Dendritic cell treated with granulocyte-macrophage colony-stimulating factor and Interleukin-4, amounts not matched to agents 40 ng/mL and 50 ng/mL, for 4 days (primary cell): ENCODE measurements around the gene MS4A14.

Experiments
- H3K27ac Mint-ChIP-seq: one replicate; pipeline ENCODE4 v1.8.0; 2022; ENCODE audit warnings: mild to moderate bottlenecking, mixed read lengths
- H3K27me3 Mint-ChIP-seq: one replicate; pipeline ENCODE4 v1.8.0; 2022; ENCODE audit warnings: mild to moderate bottlenecking, mixed read lengths
- H3K36me3 Mint-ChIP-seq: one replicate; pipeline ENCODE4 v1.8.0; 2022; ENCODE audit warnings: low read depth, mixed read lengths
- H3K4me1 Mint-ChIP-seq: one replicate; pipeline ENCODE4 v1.8.0; 2022; ENCODE audit warnings: low read depth, mixed read lengths
- H3K4me3 Mint-ChIP-seq: one replicate; pipeline ENCODE4 v1.8.0; 2022; ENCODE audit warnings: mild to moderate bottlenecking, moderate library complexity, mixed read lengths
- H3K9me3 Mint-ChIP-seq: one replicate; pipeline ENCODE4 v1.8.0; 2022; ENCODE audit warnings: mixed read lengths
- intact Hi-C: fragments of 100-400 bp; cut with micrococcal nuclease; formaldehyde crosslinking; loops from one replicate; pipeline ENCODE4 v1.15.0; 2022

MS4A14 gene

DNA sequence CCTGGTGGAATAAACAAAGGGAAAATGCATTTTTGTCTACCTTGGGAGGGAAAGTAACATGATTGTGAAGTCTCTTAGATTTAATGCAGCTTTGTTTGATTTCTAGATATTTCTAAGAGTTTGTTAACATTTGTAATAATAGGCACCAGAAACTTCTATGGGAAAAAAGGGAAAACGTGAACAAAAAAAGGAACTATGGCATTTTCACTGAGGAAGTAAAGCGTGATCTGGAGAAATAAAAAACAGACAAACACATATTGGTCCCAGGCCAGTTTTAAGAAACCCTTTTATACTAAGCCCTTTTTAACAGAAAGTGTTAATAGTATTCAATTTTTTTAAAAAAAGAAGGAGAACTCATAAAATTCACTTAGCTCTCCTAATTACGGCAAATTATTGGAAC lies 24.9 kb upstream of the MS4A14 start:
- peak overlapping the region; percentile 66 for H3K27ac Mint-ChIP-seq
- H3K27me3 Mint-ChIP-seq = no peaks in the 10 kb centered on the region
- H3K9me3 Mint-ChIP-seq = peaks cover 19% of the 10 kb centered on the region
- no peak overlapping the region for H3K4me3 Mint-ChIP-seq
- peaks cover 22% of the 10 kb centered on the region for H3K36me3 Mint-ChIP-seq
- intact Hi-C loops = no loop called here
- peaks cover 59% of the 10 kb centered on the region for H3K4me1 Mint-ChIP-seq

DNA sequence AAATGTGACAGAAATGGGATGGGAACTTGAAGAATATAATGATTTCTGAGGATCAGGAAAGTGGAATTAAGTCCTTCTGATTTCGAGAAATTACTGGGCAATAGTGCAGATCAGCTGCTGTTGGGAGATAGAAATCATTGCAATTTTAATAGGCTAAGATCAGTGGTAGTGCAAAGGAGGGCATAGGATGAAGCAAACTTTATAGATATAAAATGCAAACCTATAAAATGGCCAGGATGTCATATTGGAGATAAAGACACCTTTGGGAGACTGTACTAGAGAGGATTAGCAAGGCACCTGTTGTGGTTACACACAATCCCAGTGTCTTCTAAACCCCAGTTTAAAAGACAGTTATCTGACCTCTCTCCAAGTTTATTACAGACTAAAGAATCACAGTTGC lies 24.4 kb upstream of the MS4A14 start:
- Mint-ChIP-seq H3K27ac (peak overlapping the region; percentile 66), H3K27me3 (no peaks in the 10 kb centered on the region), H3K4me3 (no peak overlapping the region), H3K4me1 (peaks cover 64% of the 10 kb centered on the region), H3K9me3 (peaks cover 19% of the 10 kb centered on the region), H3K36me3 (peaks cover 27% of the 10 kb centered on the region)
- intact Hi-C loops = no loop called here

DNA sequence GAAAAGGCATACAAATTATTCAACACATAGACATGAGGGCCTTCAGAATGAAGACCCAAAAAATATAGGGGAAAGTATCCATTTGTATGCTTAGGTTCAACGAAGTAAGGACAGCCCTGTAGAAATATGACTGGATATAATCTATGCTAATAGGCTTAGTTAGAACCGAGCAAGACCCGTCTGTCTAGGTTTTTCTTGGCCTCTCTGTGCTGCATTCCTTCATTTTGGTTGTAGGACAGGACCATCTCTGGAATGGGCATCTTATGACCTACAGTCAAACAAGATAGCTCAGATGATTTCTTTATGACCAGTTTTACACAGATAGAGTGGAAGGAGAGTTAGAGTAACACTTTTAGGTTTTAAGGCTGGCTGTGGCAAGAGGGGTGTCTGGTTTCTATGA lies 23.5 kb upstream of the MS4A14 start:
- no peak overlapping the region for H3K4me3 Mint-ChIP-seq
- H3K4me1 Mint-ChIP-seq = peaks cover 68% of the 10 kb centered on the region

DNA sequence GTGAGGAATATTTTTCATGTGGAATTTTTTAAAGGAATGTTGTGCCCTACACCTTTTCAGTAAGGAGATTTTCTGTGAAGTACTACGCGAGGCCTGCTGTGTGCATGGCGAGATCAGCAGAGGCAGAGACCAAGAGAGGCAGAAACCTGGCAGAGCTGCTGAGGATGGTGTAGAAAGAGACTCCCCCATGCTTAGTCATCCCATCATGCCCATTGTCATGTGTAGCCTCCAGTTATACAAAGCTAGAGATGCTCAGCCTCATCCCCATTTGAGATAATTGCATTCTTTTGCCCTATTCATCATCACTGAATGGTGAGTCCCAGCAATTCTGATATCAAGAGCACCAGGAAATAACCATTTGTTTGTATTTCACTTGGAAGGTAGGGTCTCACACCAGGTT lies 20.9 kb upstream of the MS4A14 start:
- no peak overlapping the region for H3K27ac Mint-ChIP-seq
- intact Hi-C loops = no loop called here
- H3K9me3 Mint-ChIP-seq = no peaks in the 10 kb centered on the region
- no peaks in the 10 kb centered on the region for H3K27me3 Mint-ChIP-seq
- peaks cover 81% of the 10 kb centered on the region for H3K4me1 Mint-ChIP-seq
- peaks cover 29% of the 10 kb centered on the region for H3K36me3 Mint-ChIP-seq
- H3K4me3 Mint-ChIP-seq = no peak overlapping the region

More for the DNA sequence above, 23.5 kb upstream of the MS4A14 start:
- no peaks in the 10 kb centered on the region for H3K27me3 Mint-ChIP-seq
- peak overlapping the region; percentile 5 for H3K27ac Mint-ChIP-seq
- peaks cover 22% of the 10 kb centered on the region for H3K36me3 Mint-ChIP-seq
- H3K9me3 Mint-ChIP-seq = peaks cover 17% of the 10 kb centered on the region
- intact Hi-C loops = no loop called here

DNA sequence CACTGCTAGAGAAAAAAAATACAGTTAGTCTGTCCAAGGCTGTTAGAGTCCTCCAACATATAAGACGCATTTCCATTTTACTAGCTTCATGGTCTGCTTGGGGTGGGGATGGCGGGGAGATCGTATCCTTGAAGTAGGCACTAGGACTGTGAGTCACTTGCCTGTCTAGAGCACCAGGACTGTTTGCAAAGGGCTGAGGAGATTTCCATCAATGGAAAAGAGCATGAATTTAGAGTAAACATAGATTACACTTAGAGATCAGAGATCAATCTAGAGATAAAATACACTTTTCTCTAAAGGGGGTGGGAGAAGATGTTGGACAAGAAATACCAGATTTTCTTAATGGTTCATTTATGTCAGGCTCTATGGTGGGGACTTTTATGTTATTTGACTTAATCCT lies 19.7 kb upstream of the MS4A14 start:
- peaks cover 81% of the 10 kb centered on the region for H3K4me1 Mint-ChIP-seq
- H3K27ac Mint-ChIP-seq = peak overlapping the region; percentile 93
- no peaks in the 10 kb centered on the region for H3K9me3 Mint-ChIP-seq
- peaks cover 42% of the 10 kb centered on the region for H3K36me3 Mint-ChIP-seq
- intact Hi-C loops = no loop called here
- no peaks in the 10 kb centered on the region for H3K27me3 Mint-ChIP-seq
- H3K4me3 Mint-ChIP-seq = no peak overlapping the region

DNA sequence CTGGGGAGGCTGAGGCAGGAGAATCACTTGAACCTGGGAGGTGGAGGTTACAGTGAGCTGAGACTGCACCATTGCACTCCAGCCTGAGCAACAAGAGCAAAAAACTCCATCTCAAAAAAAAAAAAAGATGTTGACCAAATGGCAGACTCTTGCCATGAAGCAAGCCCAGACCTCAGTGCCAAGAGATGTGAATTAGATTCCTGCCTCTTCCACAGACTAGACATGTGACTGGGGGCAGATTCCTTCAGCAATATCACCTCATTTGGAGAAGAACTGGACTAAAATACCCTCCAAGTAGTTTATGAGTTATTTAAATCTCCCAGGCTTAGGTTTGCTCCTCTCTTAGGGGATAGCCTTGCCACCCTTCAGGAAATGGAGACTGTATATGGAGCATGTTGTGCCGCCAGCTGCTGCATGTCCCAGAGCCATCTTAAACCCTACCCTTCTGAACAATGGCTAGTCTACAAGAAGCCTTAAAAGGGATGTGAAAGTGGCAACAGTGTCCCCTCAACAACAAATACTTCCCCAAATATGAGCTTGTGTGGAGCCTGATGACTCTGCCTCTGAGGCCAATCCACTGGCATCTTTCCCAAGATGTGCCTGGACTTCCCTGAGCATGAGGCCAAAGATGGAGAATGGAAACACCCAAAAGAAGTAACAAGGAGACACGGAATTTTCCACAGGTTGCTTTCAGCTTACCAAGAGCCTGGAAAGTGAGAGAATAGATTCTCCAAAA lies 18.7 kb upstream of the MS4A14 start:
- Mint-ChIP-seq H3K4me3 (peak overlapping the region; percentile 96), H3K27ac (peak overlapping the region; percentile 93)
- intact Hi-C loops = loop anchor here (1.0 kb wide), 2 partner anchors 13 to 19 kb away; partner anchors contain the start of gene MS4A14

DNA sequence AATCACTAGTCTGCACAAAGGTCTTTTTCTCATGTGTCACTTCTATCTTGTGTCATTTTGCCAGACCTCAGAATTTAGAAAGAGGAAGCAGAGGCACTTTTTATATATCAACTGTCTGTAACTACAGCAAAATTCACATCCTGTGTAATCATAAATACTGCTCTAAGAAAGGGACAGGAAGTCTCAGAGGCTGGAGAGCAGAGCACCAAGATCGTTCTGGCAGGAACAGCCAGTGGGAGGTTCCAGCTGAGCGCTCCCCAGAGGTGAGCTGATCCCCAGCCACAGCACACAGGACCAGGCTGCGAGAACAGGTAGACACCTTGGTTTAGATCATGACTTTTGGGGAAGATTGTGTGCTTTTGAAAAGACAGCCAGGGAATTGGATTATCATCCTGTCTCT lies 17.9 kb upstream of the MS4A14 start, which contains the start of gene MS4A7:
Gene MS4A7, plus strand, starts transcription at position 179 of the 400 bp plus-strand sequence. CDS start 4,610 bp downstream, outside the sequence.
- H3K27ac Mint-ChIP-seq = peak within 1 kb of the TSS; percentile 93
- peaks cover 59% of the 10 kb centered on the region for H3K36me3 Mint-ChIP-seq
- H3K4me1 Mint-ChIP-seq = peaks cover 79% of the 10 kb centered on the region
- intact Hi-C loops = loop anchor here (1.0 kb wide), 2 partner anchors 14 to 18 kb away; partner anchors contain the start of gene MS4A14
- H3K9me3 Mint-ChIP-seq = no peaks in the 10 kb centered on the region
- no peaks in the 10 kb centered on the region for H3K27me3 Mint-ChIP-seq
- H3K4me3 Mint-ChIP-seq = peak within 1 kb of the TSS; percentile 96

More for the DNA sequence above, 18.7 kb upstream of the MS4A14 start:
- H3K36me3 Mint-ChIP-seq = peaks cover 52% of the 10 kb centered on the region
- H3K9me3 Mint-ChIP-seq = no peaks in the 10 kb centered on the region
- no peaks in the 10 kb centered on the region for H3K27me3 Mint-ChIP-seq
- peaks cover 82% of the 10 kb centered on the region for H3K4me1 Mint-ChIP-seq

DNA sequence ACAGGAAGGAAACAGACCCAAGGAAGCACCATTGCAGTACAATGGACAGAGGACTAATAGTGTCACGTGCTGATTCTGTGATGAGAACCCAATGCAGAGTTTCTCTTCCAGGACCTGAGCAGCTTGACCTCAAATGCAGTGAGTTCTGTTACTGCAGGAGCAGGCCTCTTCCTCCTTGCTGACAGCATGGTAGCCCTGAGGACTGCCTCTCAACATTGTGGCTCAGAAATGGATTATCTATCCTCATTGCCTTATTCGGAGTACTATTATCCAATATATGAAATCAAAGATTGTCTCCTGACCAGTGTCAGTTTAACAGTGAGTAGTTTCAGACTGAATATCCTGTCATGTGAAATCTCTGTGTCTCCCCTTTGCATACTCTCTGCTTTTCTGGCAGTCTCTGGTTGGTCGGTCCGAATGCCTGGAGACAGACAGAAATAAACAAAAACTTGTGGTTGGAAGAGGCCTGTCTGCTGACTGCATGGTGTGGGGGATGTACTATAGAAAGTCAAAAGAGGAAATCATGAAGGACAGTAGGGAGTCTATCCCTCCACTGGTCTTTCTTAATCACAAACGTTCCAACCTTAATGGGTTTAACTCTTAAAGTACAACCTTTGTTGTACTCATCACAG lies 6.9 kb upstream of the MS4A14 start:
- intact Hi-C loops = no loop called here
- Mint-ChIP-seq H3K36me3 (peaks cover 100% of the 10 kb centered on the region), H3K27me3 (no peaks in the 10 kb centered on the region), H3K27ac (peak overlapping the region; percentile 81), H3K4me3 (no peak overlapping the region), H3K9me3 (no peaks in the 10 kb centered on the region), H3K4me1 (peaks cover 73% of the 10 kb centered on the region)

DNA sequence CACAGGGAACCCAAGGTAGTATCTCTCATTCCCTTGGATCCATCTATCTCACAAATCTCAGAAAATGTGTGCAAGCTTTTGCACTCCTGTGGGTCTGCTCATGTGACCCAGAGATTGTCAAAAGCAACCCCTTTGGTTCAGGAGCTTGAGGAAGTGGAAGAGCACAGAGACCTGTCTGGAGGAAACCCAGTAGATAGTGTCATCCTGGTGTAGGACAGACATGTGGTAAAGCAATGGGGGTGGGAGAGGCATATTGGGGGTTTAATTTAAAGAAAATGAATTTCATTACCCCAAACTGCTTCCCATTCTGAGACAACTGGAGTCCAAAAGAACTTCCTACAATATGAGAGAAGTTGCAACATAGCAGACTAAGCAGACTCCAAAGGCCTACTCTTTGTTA lies 5.8 kb upstream of the MS4A14 start:
- peaks cover 74% of the 10 kb centered on the region for H3K4me1 Mint-ChIP-seq
- intact Hi-C loops = no loop called here
- H3K36me3 Mint-ChIP-seq = peaks cover 98% of the 10 kb centered on the region
- H3K4me3 Mint-ChIP-seq = no peak overlapping the region
- H3K27ac Mint-ChIP-seq = peak overlapping the region; percentile 81
- no peaks in the 10 kb centered on the region for H3K27me3 Mint-ChIP-seq
- H3K9me3 Mint-ChIP-seq = no peaks in the 10 kb centered on the region

DNA sequence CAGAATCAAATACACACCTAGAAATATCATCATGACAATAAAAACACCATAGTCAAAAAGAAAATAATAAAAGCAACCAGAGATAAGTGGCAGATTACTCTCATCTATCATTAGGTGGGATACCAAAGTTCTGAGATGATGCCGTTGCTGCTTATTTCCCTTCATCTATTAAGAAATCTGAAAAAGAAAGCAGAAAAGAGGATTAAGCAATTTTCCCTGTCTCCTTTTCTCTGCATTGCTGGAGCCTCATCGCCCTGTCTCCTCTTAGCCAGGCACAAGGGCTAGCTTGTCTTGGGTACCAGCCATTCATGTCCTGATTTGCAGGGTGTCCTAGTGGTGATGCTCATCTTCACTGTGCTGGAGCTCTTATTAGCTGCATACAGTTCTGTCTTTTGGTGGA lies 3.9 kb upstream of the MS4A14 start:
- intact Hi-C loops = no loop called here
- Mint-ChIP-seq H3K4me3 (no peak overlapping the region), H3K27me3 (no peaks in the 10 kb centered on the region), H3K27ac (peak overlapping the region; percentile 29), H3K36me3 (peaks cover 84% of the 10 kb centered on the region), H3K9me3 (no peaks in the 10 kb centered on the region), H3K4me1 (peaks cover 75% of the 10 kb centered on the region)

DNA sequence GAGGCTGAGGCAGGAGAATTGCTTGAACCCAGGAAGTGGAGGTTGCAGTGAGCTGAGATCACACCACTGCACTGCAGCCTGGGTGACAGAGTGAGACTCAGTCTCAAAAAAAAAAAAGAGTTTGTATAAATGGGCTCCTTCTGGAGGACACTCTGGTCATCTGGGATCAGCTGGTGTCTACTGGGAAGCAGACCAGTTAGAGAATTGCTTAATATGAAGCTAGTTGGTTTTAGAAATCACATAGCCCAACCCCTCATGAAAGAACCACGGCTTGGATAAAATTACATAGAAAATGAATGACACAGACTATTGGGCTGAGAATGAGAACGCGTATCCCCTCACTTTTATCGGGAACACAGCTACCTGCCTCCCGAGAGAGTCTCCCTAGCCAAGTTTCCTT lies 3.2 kb upstream of the MS4A14 start:
- intact Hi-C loops = no loop called here
- H3K4me1 Mint-ChIP-seq = peaks cover 74% of the 10 kb centered on the region
- no peak overlapping the region for H3K4me3 Mint-ChIP-seq
- no peaks in the 10 kb centered on the region for H3K9me3 Mint-ChIP-seq
- H3K27ac Mint-ChIP-seq = peak overlapping the region; percentile 29
- H3K27me3 Mint-ChIP-seq = no peaks in the 10 kb centered on the region
- peaks cover 84% of the 10 kb centered on the region for H3K36me3 Mint-ChIP-seq

DNA sequence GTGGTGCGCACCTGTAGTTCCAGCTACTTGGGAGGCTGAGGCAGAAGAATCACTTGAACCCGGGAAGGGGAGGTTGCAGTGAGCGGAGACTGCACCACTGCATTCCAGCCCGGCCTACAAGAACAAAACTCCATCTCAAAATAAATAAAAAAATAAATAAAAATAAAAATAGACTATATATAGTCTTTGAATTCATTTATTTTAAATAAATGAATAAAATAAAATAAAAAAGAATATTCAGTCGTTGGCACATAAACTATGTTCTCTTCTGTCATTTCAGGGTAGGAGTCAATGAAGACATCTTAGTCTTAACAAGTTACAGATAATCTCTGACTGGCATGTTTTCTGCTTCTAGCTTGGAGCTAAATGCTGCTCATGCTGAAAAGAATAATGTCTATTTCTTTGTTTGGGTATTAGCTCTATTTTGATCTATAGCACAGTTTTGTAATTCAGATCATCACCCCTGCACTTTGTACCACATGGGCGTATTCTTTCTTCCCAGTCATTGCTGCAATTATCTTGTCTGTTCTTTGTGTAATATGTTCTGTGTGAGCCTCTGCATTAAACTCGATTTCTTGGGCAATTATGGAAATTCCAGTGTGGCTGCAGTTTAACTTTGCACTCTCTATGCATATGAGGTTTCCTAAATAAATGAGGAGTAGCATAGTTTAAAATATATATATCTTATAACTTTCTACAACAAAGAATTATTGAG lies 1.4 kb upstream of the MS4A14 start:
- Mint-ChIP-seq H3K4me1 (peaks cover 65% of the 10 kb centered on the region), H3K27me3 (no peaks in the 10 kb centered on the region)

DNA sequence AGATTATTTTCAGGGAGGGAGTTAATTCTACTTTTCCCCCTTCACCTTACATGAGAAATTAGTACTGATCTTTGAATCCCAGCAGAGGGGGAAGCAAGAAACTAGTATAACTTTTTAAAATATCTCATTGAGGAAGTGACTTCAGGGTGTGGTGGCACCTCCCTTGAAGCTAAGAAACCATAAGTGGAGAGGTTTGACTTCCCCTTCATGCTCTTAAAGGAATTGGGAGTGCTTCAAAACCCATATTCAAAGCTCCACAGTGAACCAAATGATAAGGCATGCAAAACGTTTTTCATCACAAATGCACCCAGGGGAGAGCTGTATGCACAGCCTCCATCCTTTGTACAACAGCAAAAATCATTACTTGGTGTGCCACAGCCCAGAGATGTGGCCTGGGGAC lies 540 bp downstream of the MS4A14 start:
- intact Hi-C loops = loop anchor here (1.0 kb wide), 2 partner anchors 18 to 32 kb away; partner anchors contain the start of gene MS4A7

More for the DNA sequence above, 1.4 kb upstream of the MS4A14 start:
- peaks cover 84% of the 10 kb centered on the region for H3K36me3 Mint-ChIP-seq
- H3K27ac Mint-ChIP-seq = peak overlapping the region; percentile 60
- intact Hi-C loops = no loop called here
- H3K4me3 Mint-ChIP-seq = no peak overlapping the region
- H3K9me3 Mint-ChIP-seq = no peaks in the 10 kb centered on the region

DNA sequence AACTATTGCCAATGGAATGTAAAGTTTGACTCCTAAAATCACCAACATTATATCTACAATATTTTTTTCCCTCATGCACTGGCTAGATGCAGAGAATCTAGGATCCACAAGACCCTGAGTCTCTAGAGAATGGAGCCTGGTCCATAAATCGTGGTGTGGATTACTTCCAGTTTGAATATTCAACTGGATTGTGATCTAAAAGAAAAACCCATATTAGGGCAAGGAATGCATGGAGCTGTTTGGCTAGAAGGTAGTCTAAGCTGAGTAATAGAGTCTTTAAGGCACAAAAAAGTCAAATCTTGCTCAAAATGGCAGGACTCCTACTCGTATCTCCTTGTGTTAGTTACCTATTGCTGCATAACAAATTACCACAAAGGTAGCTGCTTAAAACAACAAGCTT lies 23.8 kb downstream of the MS4A14 start:
- Mint-ChIP-seq H3K27ac (no peak overlapping the region), H3K4me3 (no peak overlapping the region), H3K27me3 (no peaks in the 10 kb centered on the region), H3K9me3 (peaks cover 52% of the 10 kb centered on the region), H3K4me1 (peaks cover 8% of the 10 kb centered on the region), H3K36me3 (peaks cover 23% of the 10 kb centered on the region)
- intact Hi-C loops = no loop called here

More for the DNA sequence above, 540 bp downstream of the MS4A14 start:
- H3K4me1 Mint-ChIP-seq = peaks cover 62% of the 10 kb centered on the region
- H3K4me3 Mint-ChIP-seq = no peak overlapping the region
- peak overlapping the region; percentile 92 for H3K27ac Mint-ChIP-seq
- H3K27me3 Mint-ChIP-seq = no peaks in the 10 kb centered on the region
- H3K36me3 Mint-ChIP-seq = peaks cover 84% of the 10 kb centered on the region
- H3K9me3 Mint-ChIP-seq = no peaks in the 10 kb centered on the region
